ENCODE results near the gene GPC6.

GPC6 gene

DNA sequence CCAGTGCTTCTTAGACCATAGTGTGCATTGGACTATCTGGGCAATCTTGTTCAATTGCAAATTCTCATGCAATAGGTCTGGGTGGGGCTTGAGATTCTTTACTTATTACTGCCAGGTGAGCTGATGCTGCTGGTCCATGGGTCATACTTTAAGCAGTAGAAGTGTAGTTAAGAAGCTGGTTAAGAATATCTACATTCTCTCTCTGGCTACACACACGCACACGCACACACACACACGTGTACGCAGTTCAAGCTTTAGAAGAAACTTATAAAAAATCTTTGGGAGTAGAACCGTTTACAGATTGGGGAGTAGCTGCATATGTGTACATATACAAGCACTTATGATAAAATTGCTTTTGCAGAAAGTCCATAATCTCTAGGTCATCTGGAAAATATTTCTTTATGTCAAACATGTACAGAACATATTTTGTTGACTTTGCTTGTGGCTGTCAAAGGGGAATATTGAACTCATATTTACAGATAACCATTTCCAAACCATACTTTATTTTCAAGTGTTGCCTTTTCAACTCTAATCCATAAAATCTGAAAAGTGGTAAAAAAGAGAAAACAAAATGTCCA lies 99.7 kb downstream of the GPC6 start:
- CTCF ChIA-PET, result no interaction called here
- TF ChIP-seq IKZF3 (tag by site-specific recombination; IDR thresholded peaks at IDR 0.05) (no peak), ZNF701 (tag by site-specific recombination; IDR thresholded peaks at IDR 0.05) (no peak), ZNF664 (tag by site-specific recombination; IDR thresholded peaks at IDR 0.05) (no peak), ZNF747 (tag by site-specific recombination; IDR thresholded peaks at IDR 0.05) (no peak), ZXDB (tag by site-specific recombination; IDR thresholded peaks at IDR 0.05) (no peak), GLIS1 (tag by site-specific recombination; IDR thresholded peaks at IDR 0.05) (no peak), ZNF560 (tag by site-specific recombination; IDR thresholded peaks at IDR 0.05; ENCODE audit: borderline replicate concordance) (no peak), ZNF37A (tag by site-specific recombination; IDR thresholded peaks at IDR 0.05) (no peak), SETDB1 (IDR thresholded peaks at IDR 0.05; ENCODE audit: insufficient read length, low read length) (no peak)
- TF ChIP-seq, protein P1, sequence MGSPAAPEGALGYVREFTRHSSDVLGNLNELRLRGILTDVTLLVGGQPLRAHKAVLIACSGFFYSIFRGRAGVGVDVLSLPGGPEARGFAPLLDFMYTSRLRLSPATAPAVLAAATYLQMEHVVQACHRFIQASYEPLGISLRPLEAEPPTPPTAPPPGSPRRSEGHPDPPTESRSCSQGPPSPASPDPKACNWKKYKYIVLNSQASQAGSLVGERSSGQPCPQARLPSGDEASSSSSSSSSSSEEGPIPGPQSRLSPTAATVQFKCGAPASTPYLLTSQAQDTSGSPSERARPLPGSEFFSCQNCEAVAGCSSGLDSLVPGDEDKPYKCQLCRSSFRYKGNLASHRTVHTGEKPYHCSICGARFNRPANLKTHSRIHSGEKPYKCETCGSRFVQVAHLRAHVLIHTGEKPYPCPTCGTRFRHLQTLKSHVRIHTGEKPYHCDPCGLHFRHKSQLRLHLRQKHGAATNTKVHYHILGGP (tag by site-specific recombination; IDR thresholded peaks at IDR 0.05), result no peak
- TF ChIP-seq, protein P2, sequence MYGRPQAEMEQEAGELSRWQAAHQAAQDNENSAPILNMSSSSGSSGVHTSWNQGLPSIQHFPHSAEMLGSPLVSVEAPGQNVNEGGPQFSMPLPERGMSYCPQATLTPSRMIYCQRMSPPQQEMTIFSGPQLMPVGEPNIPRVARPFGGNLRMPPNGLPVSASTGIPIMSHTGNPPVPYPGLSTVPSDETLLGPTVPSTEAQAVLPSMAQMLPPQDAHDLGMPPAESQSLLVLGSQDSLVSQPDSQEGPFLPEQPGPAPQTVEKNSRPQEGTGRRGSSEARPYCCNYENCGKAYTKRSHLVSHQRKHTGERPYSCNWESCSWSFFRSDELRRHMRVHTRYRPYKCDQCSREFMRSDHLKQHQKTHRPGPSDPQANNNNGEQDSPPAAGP (tag by site-specific recombination; IDR thresholded peaks at IDR 0.05), result no peak

DNA sequence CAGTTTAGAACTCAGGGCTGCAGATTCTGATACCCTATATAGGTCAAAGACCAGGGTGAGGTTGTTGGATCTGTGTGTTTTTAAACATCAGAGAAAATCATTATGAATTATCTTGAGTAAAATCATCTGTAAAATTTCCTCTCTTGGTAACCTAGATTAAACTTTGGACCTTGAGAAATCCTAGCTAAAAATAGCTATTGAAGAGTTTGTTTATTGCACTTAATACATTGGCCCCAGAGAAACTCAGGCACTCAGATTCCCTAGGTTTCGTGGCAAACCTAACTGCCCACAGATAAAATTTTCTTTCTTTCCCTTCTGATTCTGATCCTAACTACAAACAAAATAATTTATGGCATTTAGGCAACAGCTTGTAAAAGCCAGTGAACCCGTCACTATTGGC lies 102.3 kb downstream of the GPC6 start:
- Histone ChIP-seq H3K9me3 (ENCODE audit: control insufficient read depth, insufficient read depth, low read depth, low read length) (no peaks in the 10 kb centered on the region), H3K4me3 (ENCODE audit: low read depth, low read length) (no peak overlapping the region), H3K27ac (ENCODE audit: extremely low read depth, low read depth, low read length) (no peak overlapping the region), H3K4me1 (ENCODE audit: control insufficient read depth, insufficient read depth, low read length) (no peaks in the 10 kb centered on the region), H3K36me3 (ENCODE audit: control insufficient read depth in 2 of 2, insufficient read depth in 1 of 2, low read length in 2 of 2) (no peaks in the 10 kb centered on the region)
- ChIA-PET CTCF (interaction anchor here (0.6 kb wide), 1 partner anchor 546 kb away, joined by 4 read pairs; no protein-coding TSS in a partner anchor), POLR2A (no interaction called here)
- TF ChIP-seq ZFP41 (tag by site-specific recombination; IDR thresholded peaks at IDR 0.05; ENCODE audit: borderline replicate concordance) (no peak), ZNF837 (tag by site-specific recombination; IDR thresholded peaks at IDR 0.05) (no peak), ZNF623 (tag by site-specific recombination; IDR thresholded peaks at IDR 0.05) (no peak), ZNF280D (tag by site-specific recombination; IDR thresholded peaks at IDR 0.05) (no peak), ZNF223 (tag by site-specific recombination; IDR thresholded peaks at IDR 0.05) (no peak)
- TF ChIP-seq, protein P3, sequence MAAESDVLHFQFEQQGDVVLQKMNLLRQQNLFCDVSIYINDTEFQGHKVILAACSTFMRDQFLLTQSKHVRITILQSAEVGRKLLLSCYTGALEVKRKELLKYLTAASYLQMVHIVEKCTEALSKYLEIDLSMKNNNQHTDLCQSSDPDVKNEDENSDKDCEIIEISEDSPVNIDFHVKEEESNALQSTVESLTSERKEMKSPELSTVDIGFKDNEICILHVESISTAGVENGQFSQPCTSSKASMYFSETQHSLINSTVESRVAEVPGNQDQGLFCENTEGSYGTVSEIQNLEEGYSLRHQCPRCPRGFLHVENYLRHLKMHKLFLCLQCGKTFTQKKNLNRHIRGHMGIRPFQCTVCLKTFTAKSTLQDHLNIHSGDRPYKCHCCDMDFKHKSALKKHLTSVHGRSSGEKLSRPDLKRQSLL (tag by site-specific recombination; IDR thresholded peaks at IDR 0.05), result no peak
- TF ChIP-seq, protein P4, sequence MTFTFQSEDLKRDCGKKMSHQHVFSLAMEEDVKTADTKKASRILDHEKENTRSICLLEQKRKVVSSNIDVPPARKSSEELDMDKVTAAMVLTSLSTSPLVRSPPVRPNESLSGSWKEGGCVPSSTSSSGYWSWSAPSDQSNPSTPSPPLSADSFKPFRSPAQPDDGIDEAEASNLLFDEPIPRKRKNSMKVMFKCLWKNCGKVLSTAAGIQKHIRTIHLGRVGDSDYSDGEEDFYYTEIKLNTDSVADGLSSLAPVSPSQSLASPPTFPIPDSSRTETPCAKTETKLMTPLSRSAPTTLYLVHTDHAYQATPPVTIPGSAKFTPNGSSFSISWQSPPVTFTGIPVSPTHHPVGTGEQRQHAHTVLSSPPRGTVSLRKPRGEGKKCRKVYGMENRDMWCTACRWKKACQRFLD (tag by site-specific recombination; IDR thresholded peaks at IDR 0.05), result no peak

More for the DNA sequence above, 99.7 kb downstream of the GPC6 start:
- no peak overlapping the region for H3K27ac ChIP-seq (ENCODE audit: extremely low read depth, low read depth, low read length)
- POLR2A ChIA-PET, result no interaction called here
- no peaks in the 10 kb centered on the region for H3K36me3 ChIP-seq (ENCODE audit: control insufficient read depth in 2 of 2, insufficient read depth in 1 of 2, low read length in 2 of 2)
- H3K4me1 ChIP-seq (ENCODE audit: control insufficient read depth, insufficient read depth, low read length), result no peaks in the 10 kb centered on the region
- H3K4me3 ChIP-seq (ENCODE audit: low read depth, low read length), result no peak overlapping the region
- no peaks in the 10 kb centered on the region for H3K9me3 ChIP-seq (ENCODE audit: control insufficient read depth, insufficient read depth, low read depth, low read length)
